Activated T-helper 1 cell treated with Interleukin-2 at 50 U/mL for 16 hours (primary cell): Measurements from ENCODE around the gene HDAC7.
A peak's percentile ranks its signal among the peaks of the same experiment; 100 is the strongest.
"Not testable (repeated sequence)": the region's sequence is repeated elsewhere in the genome, so short reads cannot be mapped to it uniquely, and the experiment has no call there.

Experiments used
- DNase-seq: peaks from one replicate; pipeline ENCODE4 v3.0.0-alpha.2; 2020; ENCODE audit warnings: low read depth

The HDAC7 gene

DNA sequence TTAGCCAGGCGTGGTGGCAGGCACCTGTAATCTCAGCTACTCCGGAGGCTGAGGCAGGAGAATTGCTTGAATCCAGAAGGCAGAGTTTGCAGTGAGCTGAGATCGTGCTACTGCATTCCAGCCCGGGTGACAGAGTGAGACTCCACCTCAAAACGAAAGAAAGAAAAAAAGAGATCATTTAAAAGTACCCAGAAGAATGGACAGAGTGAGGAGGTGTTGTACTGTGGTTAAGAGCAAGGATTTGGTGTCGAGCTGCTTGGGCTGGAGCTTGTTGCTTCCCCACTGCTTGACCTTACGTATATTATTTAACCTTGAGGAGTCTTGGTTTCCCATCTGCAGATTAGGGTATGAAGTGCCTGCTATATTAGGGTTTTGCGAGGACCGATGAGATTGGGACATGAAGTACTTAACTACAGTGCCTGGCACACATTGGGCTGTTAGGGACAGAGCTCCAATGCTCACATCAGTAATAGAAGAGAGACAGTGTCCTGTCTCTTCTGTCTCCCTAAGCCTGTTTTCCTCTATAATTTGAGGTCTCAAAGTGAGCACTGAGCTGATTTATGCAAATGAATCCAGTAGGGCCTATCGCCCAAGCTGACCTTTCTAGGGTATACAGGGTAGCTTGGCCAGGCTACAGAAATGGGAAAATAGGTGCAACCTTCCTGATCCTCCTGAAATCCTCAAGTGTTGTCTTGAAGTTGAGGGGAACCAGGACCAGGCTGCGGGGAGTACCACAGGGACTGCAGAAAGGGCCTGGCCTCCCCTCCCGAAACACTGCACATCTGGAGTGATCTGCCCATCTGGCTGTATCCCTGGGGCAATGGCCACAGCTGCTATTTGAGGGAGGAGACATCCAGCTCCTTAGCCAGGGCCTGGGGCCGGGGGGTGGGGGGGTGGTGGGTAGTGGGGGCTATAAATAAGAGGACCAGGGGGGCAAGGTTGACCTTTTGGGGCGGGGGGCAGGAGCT lies 8.6 kb upstream of the HDAC7 start:
- no peak for DNase-seq

DNA sequence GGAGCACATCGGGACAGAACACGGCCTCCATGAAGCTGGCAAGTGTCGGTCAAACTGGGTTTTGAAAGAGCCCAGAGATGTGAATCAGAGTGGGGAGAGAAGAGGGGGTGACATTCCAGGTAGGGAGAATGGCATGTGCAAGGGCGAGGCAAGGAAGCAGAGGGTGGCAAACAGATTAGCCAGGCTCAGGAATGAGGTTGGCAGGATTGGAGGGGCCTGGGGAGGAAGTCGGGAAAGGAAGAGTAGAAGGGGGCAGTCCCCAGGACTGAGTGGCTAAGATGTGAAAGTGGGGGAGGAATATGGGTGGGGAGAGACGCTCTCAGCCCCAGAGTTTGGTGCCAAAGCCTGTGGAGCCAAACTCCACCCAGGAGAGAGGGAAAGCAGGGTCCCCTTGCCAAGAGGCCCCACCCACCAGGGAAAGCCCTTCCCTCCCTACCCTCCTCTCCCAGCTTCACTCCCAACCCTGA lies 5.5 kb upstream of the HDAC7 start:
- DNase-seq = no peak

DNA sequence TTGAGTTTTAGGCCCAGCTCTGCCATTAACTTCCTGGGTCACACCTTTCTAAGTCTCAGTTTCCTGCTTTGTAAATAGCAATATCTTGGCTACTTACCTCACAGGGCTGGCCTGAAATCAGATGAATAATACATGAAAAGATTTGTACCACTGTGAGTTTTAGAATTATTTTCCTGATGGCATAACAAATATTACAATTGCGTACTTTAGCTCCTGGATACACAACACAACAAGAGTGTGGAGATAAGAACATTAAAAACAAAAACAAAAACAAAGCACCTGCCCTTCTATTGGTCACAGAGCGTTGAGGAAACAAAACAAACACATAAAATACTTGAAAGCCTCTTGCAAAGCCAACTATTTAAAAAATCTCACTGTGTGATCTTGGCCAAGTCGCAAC lies 4.9 kb upstream of the HDAC7 start:
- DNase-seq = no peak

DNA sequence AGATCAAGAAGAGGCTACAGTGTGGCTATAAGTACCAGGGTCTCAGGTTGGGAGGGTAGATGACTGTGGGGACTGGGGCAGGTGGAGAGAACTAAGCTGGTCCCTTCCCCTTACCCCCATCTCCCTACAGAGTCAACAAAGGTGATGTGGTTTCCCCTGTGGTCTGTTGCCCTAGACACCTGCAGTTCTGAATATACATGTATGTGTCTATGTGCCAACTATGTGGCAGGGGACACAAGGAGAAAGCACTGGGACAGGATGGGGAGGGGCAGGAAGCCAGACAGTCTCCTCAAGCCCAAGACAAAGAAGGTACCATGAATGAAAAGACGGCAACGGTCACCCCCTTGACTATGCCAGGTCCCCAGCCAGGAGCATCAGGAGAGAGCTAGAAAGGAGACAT lies 4.5 kb upstream of the HDAC7 start:
- no peak for DNase-seq

DNA sequence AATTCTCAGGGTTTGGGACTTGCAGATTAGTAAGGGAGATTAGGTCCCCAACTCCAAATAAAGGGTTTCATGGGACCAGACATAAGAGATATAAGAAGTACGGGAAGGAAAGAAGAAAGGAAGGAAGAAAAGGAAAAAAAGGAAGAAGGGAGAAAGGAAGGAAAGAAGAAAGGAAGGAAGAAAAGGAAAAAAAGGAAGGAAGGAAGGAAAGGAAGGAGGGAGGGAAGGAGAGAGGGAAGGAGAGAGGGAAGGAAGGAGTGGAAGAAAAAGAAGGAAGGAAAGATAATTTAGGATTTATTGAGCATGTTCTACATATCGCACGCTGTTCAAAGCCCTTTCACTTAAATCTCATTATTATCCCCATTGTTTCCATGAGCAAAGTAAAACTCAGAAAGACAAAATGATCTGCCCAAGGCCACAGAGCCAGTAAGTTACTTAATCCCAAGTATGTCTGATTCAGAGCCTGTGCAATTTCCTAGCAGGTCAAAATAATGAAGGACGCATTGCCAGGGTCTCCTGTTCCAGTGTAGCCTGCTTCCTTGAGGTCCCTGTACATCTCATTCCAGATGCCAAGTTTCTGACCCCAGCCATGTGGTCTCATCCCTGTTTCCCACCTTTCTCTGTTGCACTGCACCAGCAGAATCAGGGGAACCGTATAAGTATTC lies 3.9 kb upstream of the HDAC7 start:
- no peak for DNase-seq

DNA sequence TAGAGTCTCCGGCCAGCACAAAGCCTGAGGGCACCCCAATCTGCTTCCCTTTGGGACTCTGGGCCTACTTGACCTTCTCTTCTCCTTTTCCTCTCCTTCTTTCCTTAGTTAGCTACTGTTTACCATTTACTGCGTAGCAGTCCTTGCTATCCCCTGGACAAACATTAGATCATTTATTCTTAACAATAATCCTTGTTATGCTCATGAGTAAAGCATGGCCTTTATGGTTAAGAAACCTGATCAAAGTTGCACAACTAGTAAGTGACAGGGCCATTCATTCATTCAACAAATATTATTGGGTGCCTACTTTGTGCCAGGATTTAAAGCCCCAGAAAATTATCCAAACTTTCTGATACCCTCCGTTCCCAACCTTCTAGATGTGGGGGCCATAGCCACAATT lies 3.2 kb upstream of the HDAC7 start:
- DNase-seq = no peak

DNA sequence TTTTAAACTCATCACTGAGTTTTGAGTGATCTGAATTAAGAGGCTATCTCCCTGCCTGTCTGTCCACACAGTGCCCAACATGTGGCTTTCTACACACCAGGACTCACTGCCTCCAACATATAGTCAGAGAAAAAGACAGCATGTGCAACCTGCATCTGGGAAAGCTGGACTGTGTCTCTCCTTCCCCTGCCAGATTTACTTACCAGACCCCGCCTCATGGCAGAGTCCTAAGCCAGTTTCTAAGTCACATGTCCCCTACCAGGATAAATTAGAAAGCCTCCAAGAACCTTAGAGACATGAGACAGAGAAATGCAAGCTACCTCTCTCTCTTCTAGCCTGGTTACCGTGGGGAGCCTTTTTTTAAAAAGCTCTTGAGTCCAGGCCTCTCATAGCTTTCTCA lies 2.7 kb upstream of the HDAC7 start:
- no peak for DNase-seq

DNA sequence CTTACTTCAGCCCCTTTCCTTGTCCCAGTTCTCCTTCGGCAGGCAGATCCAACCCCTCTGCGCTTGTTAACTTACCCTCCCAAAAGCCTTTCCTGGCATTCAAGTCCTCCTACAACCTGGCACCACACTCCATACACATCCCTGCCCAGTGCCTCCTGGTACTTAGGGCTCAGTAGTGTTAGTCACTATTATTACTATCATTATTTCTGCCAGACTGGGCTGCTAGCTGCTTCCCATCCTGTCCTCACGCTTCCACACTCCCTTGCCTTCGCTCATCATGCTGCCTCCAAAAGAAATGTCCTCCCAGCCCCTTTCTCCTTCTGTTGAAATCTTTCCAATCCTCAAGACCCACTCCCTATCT lies 1.6 kb upstream of the HDAC7 start:
- no peak for DNase-seq

DNA sequence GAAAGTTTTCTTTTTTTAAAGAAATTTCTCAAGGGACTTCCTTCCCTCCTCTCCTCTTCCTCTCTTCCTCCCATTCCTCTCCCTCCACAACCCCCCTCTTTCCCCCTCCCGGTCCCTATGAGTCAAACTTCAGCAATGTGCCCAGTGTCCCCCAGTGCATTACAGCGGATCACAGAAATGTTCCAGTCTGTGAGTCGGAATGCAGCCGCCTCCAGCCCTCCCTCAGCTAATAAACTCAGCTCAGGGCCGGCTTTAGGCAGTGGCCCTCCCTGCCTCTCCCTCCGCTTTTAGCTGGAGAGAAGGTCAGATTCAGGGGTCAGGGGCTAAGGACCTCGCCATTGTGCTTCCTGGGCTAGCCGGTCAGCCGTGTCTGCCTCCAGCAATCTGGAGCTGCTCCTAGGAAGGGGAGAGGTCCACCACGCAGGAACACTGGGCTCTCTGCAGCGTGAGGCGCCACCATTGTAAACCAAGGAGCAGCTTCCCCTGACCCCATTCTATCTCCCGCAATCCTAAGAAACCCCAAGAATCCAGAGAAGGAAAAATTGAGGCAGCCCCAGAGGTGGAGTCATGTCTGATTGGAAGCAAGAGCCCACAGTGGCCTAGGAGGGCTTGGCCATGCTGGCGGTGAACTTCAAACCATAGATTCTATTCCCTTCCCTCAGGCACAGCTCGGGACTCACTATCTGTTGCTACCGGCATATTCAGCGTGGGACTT lies 1.1 kb upstream of the HDAC7 start:
- no peak for DNase-seq

DNA sequence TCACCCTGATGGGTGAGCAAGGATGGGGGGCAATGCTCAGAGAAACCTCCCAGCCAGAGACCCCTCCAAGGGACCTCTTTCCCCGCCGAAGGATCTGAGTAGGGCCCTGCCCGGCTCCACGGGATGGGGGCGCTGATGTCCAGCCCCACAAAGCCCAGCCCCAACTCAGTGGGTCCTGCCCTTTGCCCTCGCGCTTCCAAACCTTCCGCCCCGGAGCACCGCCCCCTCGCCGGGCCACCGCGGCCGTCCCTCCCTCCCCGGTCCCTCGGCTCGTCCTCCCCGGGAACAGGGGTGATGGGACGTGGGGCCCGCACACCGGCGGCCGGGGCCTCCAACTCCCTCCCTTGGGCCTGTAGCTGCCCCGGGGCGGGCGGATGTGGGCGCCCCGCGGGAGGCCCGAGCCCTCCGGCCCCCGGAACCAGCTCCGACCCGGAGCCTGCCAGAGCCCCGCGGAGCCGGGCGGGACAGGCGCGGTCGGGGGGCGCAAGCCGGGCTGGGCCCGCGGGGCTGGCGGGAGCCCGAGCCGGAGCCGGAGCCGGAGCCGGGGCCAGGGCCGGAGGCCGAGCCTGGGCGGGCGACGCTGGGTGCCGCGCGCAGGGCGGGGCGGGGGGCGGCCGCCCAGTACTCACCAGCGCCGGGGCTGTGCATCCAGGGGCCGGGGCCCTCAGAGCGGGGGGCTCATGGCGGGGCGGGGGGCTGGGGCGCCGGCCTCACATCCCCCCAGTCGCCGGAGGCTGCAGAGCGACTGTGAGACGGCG lies 386 bp downstream of the HDAC7 start:
- DNase-seq = no peak

DNA sequence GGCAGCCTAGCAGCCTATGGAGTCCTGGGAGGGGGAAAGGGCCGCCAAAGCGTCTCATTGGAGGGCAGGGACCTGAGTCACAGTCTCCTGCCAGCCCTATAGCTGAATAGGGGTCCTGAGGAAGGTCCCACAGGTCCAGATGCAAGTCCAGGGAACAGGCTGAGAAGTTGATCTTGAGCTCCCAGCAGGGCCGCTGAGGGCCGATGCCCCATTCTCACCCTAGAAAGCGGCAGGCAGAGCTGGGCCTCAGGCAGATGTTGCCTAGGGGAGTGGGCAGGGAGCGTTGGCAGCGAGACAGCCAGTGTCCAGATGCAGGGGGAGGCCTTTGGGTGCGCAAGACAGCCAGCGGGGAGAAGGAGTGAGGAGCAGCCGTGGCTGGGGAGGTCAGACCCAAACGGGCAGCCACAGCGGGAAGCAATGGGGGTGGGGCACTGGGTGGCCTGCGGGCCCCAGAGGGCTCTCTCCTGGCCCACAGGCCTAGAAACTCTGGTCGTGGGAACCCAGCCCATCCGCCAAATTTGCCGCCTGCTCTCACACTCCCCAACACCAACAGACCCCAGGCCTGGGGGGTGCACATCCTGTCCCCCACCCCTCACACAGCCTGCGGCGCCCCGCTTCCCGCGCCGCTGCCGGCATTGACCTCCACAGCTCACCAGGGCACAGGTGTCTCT lies 1.1 kb downstream of the HDAC7 start:
- DNase-seq = no peak

DNA sequence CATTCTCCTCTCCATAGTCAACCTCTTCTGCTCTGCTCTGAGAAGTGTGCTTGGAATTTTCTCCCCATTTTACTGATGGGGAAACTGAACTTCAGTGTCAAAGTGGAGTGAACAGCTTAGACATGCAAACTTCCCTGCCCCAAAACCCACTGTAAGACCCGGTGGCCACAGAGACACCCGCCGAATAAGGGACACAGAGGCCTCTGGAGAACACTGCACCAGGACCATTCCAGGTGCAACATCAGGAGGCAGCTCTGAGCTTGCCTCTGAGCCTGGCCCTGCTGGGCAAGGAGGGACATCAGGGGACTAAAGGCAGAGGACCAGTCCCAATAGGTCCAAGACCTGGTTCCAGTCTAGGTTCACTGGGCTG lies 1.7 kb downstream of the HDAC7 start:
- DNase-seq = no peak

DNA sequence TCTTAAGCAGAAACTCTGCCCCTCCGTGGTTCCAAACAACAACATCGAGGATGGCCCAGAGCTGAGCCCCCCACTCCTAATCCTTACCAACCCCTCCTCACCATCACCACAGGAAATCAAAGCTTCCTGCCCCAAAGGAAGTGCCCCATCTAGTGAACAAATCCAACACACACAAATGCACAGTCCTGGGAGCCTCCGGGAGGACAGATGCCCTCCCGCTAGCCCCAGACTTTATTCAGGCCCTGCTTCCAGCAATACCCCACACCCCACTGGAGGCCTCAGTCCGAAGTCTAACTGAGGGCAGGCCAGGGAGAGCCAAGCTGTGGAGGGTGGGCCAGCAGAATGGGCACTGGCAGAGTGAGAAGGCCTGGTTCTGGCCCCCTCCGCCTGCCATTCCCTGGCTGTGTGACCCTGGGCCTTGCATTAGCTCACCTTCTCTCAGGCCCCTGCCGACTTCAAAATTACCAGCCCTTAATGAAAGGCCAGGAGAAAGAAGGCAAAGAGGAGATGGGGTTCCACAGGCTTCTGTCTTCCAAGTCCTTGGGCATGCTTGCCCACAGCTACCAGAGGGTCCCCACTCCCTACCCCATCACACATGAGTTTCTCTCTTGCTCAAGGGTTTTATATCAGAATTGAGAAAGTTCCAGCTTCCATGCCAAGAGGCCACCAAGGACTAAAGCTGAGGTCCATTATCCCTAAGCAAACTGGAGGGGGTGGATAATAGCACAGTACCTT lies 2.3 kb downstream of the HDAC7 start:
- no peak for DNase-seq

DNA sequence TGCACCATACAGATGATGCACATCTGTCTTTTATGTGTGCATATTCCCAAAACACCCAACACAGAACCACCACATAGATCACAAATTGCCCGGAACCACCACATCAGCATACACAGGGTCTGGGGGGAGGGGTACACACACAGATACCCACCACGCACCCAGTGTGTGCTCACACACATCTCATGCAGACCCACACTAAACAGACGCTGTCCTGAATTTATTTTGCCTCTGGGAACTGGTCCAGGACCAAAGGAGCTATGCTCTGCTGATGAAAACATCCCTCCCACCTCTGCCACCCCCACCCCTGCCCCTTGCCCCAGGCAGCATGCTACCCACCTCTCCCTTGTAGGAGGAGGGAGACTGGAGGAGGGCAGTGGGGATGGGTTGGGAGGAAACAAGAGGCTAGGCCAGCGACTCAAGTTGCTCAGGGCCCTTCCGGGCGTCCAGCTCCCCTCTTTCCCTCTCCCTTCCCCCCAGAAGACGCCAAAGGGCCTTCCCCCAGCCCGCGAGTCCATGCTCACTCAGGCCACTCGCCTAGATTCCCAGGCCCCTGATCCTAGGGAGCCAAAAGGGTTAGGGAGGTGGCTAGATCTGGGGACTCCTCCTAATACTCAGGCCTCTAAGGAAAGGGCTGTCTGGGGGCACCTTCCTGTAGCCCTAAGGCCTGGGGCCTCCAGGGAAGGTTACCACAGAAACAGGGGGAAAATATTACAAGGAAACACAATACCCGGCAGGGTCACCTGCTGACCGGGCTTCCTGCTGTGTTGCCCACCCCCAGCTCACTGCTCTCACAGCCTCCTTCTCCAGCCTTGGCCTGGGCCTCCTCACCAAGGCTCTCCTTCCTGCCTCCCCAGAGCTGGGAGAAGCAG lies 3.1 kb downstream of the HDAC7 start:
- no peak for DNase-seq

DNA sequence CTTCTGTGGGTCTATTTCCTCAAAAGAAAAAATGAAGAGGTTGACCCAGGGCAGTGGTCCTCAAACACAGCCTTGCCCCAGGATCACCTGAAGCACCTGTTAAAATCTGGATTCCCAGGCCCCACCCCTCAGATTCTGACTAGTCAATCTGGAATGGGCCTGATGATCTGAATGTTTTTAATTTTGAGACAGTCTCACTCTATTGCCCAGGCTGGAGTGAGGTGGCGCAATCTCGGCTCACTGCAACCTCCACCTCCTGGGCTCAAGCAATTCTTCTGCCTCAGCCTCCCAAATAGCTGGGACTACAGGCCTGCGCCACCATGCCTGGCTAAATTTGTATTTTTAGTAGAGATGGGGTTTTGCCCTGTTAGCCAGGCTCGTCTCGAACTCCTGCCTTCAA lies 4.3 kb downstream of the HDAC7 start:
- not testable (repeated sequence) for DNase-seq

DNA sequence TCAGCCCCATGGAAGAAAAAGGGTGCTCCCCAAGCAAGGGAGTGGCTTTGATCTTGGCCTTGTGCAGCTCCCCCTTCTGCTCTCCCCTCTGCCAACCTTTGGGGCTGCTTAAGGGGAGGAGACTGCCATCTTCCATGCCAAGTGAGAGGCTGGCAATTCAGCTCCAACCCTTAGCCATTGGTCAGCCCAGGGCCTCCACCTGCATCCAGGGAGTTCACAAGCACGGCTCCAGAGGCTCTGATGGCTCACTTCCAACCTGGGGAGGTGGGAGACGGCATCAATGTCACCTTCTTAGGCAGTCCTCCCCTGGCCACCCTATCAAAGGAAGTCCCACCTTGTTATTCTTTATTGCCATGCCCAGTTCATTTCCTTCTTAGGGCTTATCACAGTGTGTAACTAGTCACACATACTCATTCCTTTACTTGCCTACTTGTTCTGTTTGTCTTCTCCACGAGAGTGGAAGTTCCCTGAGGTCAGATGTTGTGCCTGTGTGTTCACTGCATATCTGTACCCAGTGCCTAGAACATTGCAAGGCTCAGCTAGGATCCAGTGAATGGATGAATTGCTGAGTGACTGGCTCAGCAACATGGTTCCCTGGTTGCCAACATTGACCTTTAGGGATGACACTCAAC lies 5.0 kb downstream of the HDAC7 start:
- DNase-seq = no peak

DNA sequence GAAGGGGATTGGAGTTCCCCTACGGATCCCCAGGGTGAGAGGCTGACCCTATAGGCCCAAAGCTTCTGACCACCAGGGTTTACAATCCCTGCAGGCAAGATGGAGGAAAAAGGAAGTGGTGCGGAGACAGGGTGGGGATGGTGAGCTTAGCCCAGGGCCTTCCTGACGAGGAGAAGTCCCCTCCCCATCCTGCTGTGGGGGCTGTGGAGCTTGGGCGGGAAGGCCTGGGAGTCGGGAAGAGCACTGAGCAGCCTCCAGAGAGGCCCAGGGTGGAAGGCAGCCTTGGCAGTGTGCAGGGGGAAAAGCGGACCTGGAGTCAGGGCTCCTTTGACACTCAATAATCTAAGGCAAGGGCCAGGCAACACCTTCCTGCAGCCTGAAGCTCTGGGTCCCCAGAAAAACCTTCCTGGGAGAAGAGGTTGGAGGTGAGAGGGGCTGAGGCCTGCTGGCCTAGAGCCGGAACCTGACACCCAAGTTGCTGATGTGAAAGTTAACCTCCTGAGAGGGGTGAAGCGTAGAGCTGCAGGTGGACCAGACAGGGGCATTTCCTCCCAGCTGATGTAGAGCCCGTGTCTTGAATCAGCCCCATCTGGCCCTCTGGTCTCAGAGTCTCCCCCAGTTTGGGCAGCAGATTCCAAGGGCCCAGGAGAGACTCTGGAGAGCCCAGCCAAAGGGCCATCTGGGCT lies 6.0 kb downstream of the HDAC7 start:
- DNase-seq = no peak

DNA sequence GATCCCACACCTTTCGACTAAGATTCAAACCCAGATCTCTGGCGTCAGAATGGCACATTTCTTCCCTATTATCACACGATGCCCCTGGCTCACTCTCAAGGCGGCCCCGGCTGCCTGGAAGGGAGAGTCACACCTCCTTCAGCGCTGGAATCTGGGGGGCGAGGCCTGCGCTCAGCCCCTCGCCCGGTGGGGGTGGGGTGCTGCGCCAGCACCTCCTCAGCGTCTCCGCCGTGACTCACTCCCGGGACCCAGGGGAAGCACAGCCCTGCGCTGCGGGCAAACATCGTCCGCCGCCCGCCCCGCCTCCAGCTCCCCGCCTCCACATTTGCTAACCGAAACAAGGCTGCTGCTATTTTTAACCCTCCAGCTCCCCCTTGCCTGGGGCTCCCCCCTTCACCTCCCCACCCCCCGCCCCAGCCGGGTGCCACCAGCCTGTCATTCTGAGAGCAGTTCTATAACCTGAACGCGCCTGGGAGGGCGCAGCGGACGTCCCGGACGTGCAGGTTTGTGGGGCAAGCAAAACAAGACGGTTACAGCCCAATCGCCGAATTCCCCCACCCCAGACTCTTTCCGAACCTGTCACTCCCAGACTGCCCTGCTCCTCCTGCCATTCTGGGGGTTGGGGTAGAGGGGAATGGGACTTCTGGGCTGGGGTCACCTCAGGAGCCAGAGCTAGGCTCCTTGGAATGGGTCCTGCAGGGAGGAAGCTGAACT lies 6.7 kb downstream of the HDAC7 start:
- DNase-seq = peak; percentile 85
